H9 (cell line): ENCODE measurements around the gene ANXA4. TPM values are rescaled to one million over a fixed set of nuclear protein-coding genes. Genes with fewer than 3 reads are reported as not detected.

ENCODE experiments used
- DNase-seq: peaks from one replicate; pipeline ENCODE4 v3.0.0-alpha.2; 2017
- H2AFZ ChIP-seq: one replicate; pipeline ENCODE4 v1.6.1; 2013; ENCODE audit warnings: mild to moderate bottlenecking, low read length, control low read depth, moderate library complexity
- H2AK5ac ChIP-seq: 2 replicates; pipeline ENCODE4 v1.6.1; 2013; ENCODE audit warnings: low read length, control low read depth, mixed read lengths; ENCODE audit not compliant: insufficient read length
- H2BK120ac ChIP-seq: one replicate; pipeline ENCODE4 v1.6.1; 2013; ENCODE audit warnings: low read depth, mild to moderate bottlenecking, low read length, control low read depth, inconsistent platforms; ENCODE audit not compliant: poor library complexity, severe bottlenecking
- H2BK12ac ChIP-seq: 2 replicates; pipeline ENCODE4 v1.6.1; 2013; ENCODE audit warnings: low read length, control low read depth, mixed read lengths, low read depth; ENCODE audit not compliant: insufficient read length
- H2BK15ac ChIP-seq: 2 replicates; pipeline ENCODE4 v1.6.1; 2013; ENCODE audit warnings: low read depth, low read length, control low read depth
- H2BK20ac ChIP-seq: one replicate; pipeline ENCODE4 v1.6.1; 2013; ENCODE audit warnings: low read depth, mild to moderate bottlenecking, low read length, control low read depth, inconsistent platforms; ENCODE audit not compliant: poor library complexity, severe bottlenecking
- H2BK5ac ChIP-seq: 2 replicates; pipeline ENCODE4 v1.6.1; 2013; ENCODE audit warnings: low read length, control low read depth, mixed read lengths; ENCODE audit not compliant: insufficient read length
- H3K14ac ChIP-seq: 2 replicates; pipeline ENCODE4 v1.6.1; 2013; ENCODE audit warnings: low read length, control low read depth; ENCODE audit not compliant: insufficient read depth
- H3K18ac ChIP-seq: 2 replicates; pipeline ENCODE4 v1.6.1; 2013; ENCODE audit warnings: low read depth, mild to moderate bottlenecking, mixed read lengths, low read length, control low read depth; ENCODE audit not compliant: insufficient read length
- H3K23ac ChIP-seq: 2 replicates; pipeline ENCODE4 v1.6.1; 2013; ENCODE audit warnings: low read length, control low read depth, mixed read lengths, low read depth; ENCODE audit not compliant: insufficient read length
- H3K23me2 ChIP-seq: 2 replicates; pipeline ENCODE4 v1.6.1; 2013; ENCODE audit warnings: low read depth, mild to moderate bottlenecking, mixed read lengths, low read length, control low read depth; ENCODE audit not compliant: insufficient read length, poor library complexity, severe bottlenecking
- H3K27ac ChIP-seq: 2 replicates; pipeline ENCODE4 v1.5.1; 2013; ENCODE audit warnings: low read length, control low read depth, mixed read lengths, low read depth; ENCODE audit not compliant: insufficient read length
- H3K27me3 ChIP-seq: 2 replicates; pipeline ENCODE4 v1.6.1; 2013; ENCODE audit warnings: low read length, control low read depth, inconsistent platforms; ENCODE audit not compliant: insufficient read depth
- H3K4ac ChIP-seq: 2 replicates; pipeline ENCODE4 v1.6.1; 2013; ENCODE audit warnings: low read depth, mild to moderate bottlenecking, control low read depth, inconsistent platforms, low read length, moderate library complexity
- H3K4me1 ChIP-seq: 2 replicates; pipeline ENCODE4 v1.6.1; 2013; ENCODE audit warnings: low read length, control low read depth, inconsistent platforms; ENCODE audit not compliant: insufficient read depth
- H3K4me2 ChIP-seq: 2 replicates; pipeline ENCODE4 v1.6.1; 2013; ENCODE audit warnings: low read length, control low read depth, mixed read lengths; ENCODE audit not compliant: insufficient read length, insufficient read depth
- H3K56ac ChIP-seq: 2 replicates; pipeline ENCODE4 v1.6.1; 2013; ENCODE audit warnings: low read depth, mild to moderate bottlenecking, mixed read lengths, low read length, control low read depth; ENCODE audit not compliant: insufficient read length
- H3K79me1 ChIP-seq: 2 replicates; pipeline ENCODE4 v1.6.1; 2013; ENCODE audit warnings: low read depth, mild to moderate bottlenecking, moderate library complexity, low read length, control low read depth, inconsistent platforms; ENCODE audit not compliant: insufficient read depth, poor library complexity, severe bottlenecking
- H3K79me2 ChIP-seq: 2 replicates; pipeline ENCODE4 v1.6.1; 2013; ENCODE audit warnings: low read length, control low read depth, inconsistent platforms; ENCODE audit not compliant: insufficient read depth
- H3K9ac ChIP-seq: 2 replicates; pipeline ENCODE4 v1.6.1; 2013; ENCODE audit warnings: low read length, control low read depth, mixed read lengths; ENCODE audit not compliant: insufficient read length; ENCODE audit errors: extremely low read depth
- H3K9me3 ChIP-seq: one replicate; pipeline ENCODE4 v1.6.1; 2013; ENCODE audit warnings: low read depth, low read length, inconsistent platforms; ENCODE audit not compliant: control insufficient read depth
- H3T11ph ChIP-seq: one replicate; pipeline ENCODE4 v1.6.1; 2013; ENCODE audit warnings: mild to moderate bottlenecking, low read length, control low read depth, inconsistent platforms
- H4K20me1 ChIP-seq: one replicate; pipeline ENCODE4 v1.6.1; 2013; ENCODE audit not compliant: control insufficient read depth, insufficient read length, insufficient read depth
- H4K5ac ChIP-seq: 2 replicates; pipeline ENCODE4 v1.6.1; 2013; ENCODE audit warnings: low read depth, mild to moderate bottlenecking, mixed read lengths, low read length, control low read depth; ENCODE audit not compliant: insufficient read length
- H4K8ac ChIP-seq: replicated peaks from 2 replicates; pipeline ENCODE4 v1.6.1; 2013; ENCODE audit warnings: low read length, control low read depth, mixed read lengths, low read depth; ENCODE audit not compliant: insufficient read length
- H4K91ac ChIP-seq: 2 replicates; pipeline ENCODE4 v1.6.1; 2013; ENCODE audit warnings: low read depth, mild to moderate bottlenecking, moderate library complexity, mixed read lengths, low read length, control low read depth; ENCODE audit not compliant: insufficient read length
- H3K27ac Mint-ChIP-seq, 3 experiments: 2 replicates in 2 of 3; 3 replicates in 1 of 3; pipeline ENCODE4 v1.8.0; 2020 to 2021; ENCODE audit warnings: mixed read lengths in 3 of 3, mild to moderate bottlenecking in 1 of 3, moderate library complexity in 1 of 3
- H3K27me3 Mint-ChIP-seq: 2 replicates; pipeline ENCODE4 v1.8.0; 2021; ENCODE audit warnings: low read depth, mild to moderate bottlenecking, moderate library complexity, mixed read lengths
- H3K36me3 Mint-ChIP-seq, 3 experiments: 2 replicates in 2 of 3; 3 replicates in 1 of 3; pipeline ENCODE4 v1.8.0; 2020 to 2021; ENCODE audit warnings: low read depth in 3 of 3, mixed read lengths in 3 of 3; ENCODE audit not compliant: insufficient read depth in 1 of 3
- H3K4me1 Mint-ChIP-seq, 2 experiments: 2 replicates each; pipeline ENCODE4 v1.8.0; 2020; ENCODE audit warnings: mixed read lengths in 2 of 2
- H3K4me3 Mint-ChIP-seq, 2 experiments: 2 replicates in 1 of 2; 3 replicates in 1 of 2; pipeline ENCODE4 v1.8.0; 2020 to 2021; ENCODE audit warnings: mild to moderate bottlenecking in 2 of 2, mixed read lengths in 2 of 2, moderate library complexity in 1 of 2
- H3K9me3 Mint-ChIP-seq, 2 experiments: 2 replicates in 1 of 2; 3 replicates in 1 of 2; pipeline ENCODE4 v1.8.0; 2020; ENCODE audit warnings: mild to moderate bottlenecking in 2 of 2, mixed read lengths in 2 of 2, moderate library complexity in 1 of 2
- WGBS: extraction: QIAGEN DNeasy Blood & Tissue Kit; methylation state at CpG from one replicate; pipeline ENCODE4 v1.1.7; 2013; ENCODE audit warnings: missing lambda C conversion rate, low lambda C conversion rate, mixed read lengths; ENCODE audit not compliant: insufficient read length; ENCODE audit errors: extremely low coverage; 5-methylcytosine and 5-hydroxymethylcytosine counted together
- total RNA-seq: library from RNA; stranded (reverse); gene quantifications from 2 replicates; pipeline ENCODE4 v1.2.1, GENCODE V29; 2021
- TF ChIP-seq, protein P1 (sequence below): fragments of 200-600 bp; sonication (generic); conservative IDR thresholded peaks from 3 replicates; pipeline ENCODE4 v1.8.0; 2021; ENCODE audit warnings: antibody characterized with exemption, mild to moderate bottlenecking

ANXA4 gene
- total RNA-seq, 1 experiment from 2014 or later: 14.4 TPM

DNA sequence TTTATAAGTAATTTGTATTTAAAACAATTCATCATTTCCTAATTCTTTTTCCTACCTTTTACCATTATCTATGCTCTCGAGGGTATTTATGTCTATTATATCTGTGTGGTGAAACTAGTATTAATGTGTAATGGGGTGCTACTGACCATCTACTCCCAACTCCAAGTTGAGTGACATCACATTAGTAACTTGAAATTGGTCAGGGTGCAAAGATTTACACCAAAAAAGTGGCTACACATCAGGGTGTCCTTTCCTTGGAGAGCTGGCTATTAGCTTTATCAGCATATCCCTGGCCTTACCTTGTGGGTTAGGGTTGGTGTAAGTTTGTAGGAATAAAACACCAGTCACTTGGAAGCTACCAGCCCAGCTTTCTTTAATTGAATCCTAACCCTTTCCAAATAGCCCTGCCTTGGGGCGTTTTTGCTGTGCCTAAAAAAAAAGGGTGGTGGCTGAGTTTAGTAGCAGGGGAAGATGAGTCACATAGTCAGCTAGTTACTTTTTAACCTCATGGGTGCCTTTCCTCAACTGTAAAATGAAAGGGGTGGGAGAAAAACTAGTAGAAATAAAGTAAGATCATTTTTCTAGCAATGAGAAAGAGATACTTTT is 14.0 kb downstream of the ANXA4 start:
- Histone ChIP-seq H4K8ac (no peak overlapping the region), H3K27me3 (no peaks in the 10 kb centered on the region), H2AFZ (no peak overlapping the region), H3K9me3 (no peaks in the 10 kb centered on the region), H3K23me2 (no peaks in the 10 kb centered on the region), H3K79me2 (no peaks in the 10 kb centered on the region), H4K91ac (no peak overlapping the region), H3K4ac (no peak overlapping the region), H4K5ac (no peak overlapping the region), H2BK12ac (no peak overlapping the region), H2BK5ac (no peak overlapping the region), H3K14ac (no peak overlapping the region), H2AK5ac (no peak overlapping the region), H3K27ac (no peak overlapping the region), H2BK120ac (no peak overlapping the region), H3T11ph (no peak overlapping the region), H3K9ac (no peak overlapping the region), H3K18ac (no peak overlapping the region), H3K23ac (no peak overlapping the region), H3K4me2 (no peak overlapping the region), H4K20me1 (no peaks in the 10 kb centered on the region), H3K79me1 (no peaks in the 10 kb centered on the region), H3K4me1 (no peaks in the 10 kb centered on the region), H2BK20ac (no peak overlapping the region), H2BK15ac (no peak overlapping the region), H3K56ac (no peak overlapping the region)
- Mint-ChIP-seq H3K4me3 (no peak overlapping the region), H3K36me3 (no peaks in the 10 kb centered on the region), H3K27ac (no peak overlapping the region; a peak in 1 of 7 replicates), H3K27me3 (no peaks in the 10 kb centered on the region), H3K4me1 (0 out of 4 replicates have a peak, but pooled peaks cover 0 to 2% of the 10 kb centered on the region in 2 experiments), H3K9me3 (no peaks in the 10 kb centered on the region)
- TF ChIP-seq, protein P1, sequence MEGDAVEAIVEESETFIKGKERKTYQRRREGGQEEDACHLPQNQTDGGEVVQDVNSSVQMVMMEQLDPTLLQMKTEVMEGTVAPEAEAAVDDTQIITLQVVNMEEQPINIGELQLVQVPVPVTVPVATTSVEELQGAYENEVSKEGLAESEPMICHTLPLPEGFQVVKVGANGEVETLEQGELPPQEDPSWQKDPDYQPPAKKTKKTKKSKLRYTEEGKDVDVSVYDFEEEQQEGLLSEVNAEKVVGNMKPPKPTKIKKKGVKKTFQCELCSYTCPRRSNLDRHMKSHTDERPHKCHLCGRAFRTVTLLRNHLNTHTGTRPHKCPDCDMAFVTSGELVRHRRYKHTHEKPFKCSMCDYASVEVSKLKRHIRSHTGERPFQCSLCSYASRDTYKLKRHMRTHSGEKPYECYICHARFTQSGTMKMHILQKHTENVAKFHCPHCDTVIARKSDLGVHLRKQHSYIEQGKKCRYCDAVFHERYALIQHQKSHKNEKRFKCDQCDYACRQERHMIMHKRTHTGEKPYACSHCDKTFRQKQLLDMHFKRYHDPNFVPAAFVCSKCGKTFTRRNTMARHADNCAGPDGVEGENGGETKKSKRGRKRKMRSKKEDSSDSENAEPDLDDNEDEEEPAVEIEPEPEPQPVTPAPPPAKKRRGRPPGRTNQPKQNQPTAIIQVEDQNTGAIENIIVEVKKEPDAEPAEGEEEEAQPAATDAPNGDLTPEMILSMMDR: no peak
- WGBS: no CpG with 5 or more reads among the region's 2 CpGs
- DNase-seq: no peak
